ENCODE data around the gene MRPS18B. TPM values are rescaled to one million over a fixed set of nuclear protein-coding genes. Genes with fewer than 3 reads are reported as not detected.
"Not testable (repeated sequence)": the region's sequence is repeated elsewhere in the genome, so short reads cannot be mapped to it uniquely, and the experiment has no call there.

Gene MRPS18B
- total RNA-seq, 3 donors from 2014 or later, result 38.2 to 63.7 (median 51.1) TPM

GRCh38 chr6:30654798-30655742 is 37.4 kb downstream of the MRPS18B start:
- H3K4me1 ChIP-seq (ENCODE audit: low read depth), result no peaks in the 10 kb centered on the region
- ATAC-seq (no peak), DNase-seq (no peak)
- intact Hi-C loops (cut with DNase I, micrococcal nuclease), result no loop called here
- no peak overlapping the region for H3K4me3 ChIP-seq
- TF ChIP-seq CTCF (IDR thresholded peaks at IDR 0.05), result no peak
- no peaks in the 10 kb centered on the region for H3K9me3 ChIP-seq
- H3K36me3 ChIP-seq (ENCODE audit: low read depth), result peaks cover 4% of the 10 kb centered on the region

- Histone ChIP-seq H3K4me3 (no peak overlapping the region), H3K36me3 (ENCODE audit: low read depth) (peaks cover 4% of the 10 kb centered on the region), H3K4me1 (ENCODE audit: low read depth) (no peaks in the 10 kb centered on the region), H3K9me3 (no peaks in the 10 kb centered on the region)
- intact Hi-C loops (cut with DNase I, micrococcal nuclease), result no loop called here
- DNase-seq, result no peak
- no peak for TF ChIP-seq CTCF (IDR thresholded peaks at IDR 0.05)
- no peak for ATAC-seq
These were observed 38.1 kb downstream of the MRPS18B start for GRCh38 chr6:30655743-30656094.

- no peak for DNase-seq
- peaks cover 11% of the 10 kb centered on the region for H3K36me3 ChIP-seq (ENCODE audit: low read depth)
- no peaks in the 10 kb centered on the region for H3K9me3 ChIP-seq
- intact Hi-C loops (cut with DNase I, micrococcal nuclease), result no loop called here
- no peak overlapping the region for H3K4me3 ChIP-seq
- H3K4me1 ChIP-seq (ENCODE audit: low read depth), result no peaks in the 10 kb centered on the region
- TF ChIP-seq CTCF (IDR thresholded peaks at IDR 0.05), result no peak
- ATAC-seq, result no peak
These were observed 38.9 kb downstream of the MRPS18B start for GRCh38 chr6:30656513-30656912.

GRCh38 chr6:30657454-30657853 is 39.8 kb downstream of the MRPS18B start:
- H3K4me1 ChIP-seq (ENCODE audit: low read depth), result no peaks in the 10 kb centered on the region
- no peak overlapping the region for H3K4me3 ChIP-seq
- intact Hi-C loops (cut with DNase I, micrococcal nuclease), result no loop called here
- no peaks in the 10 kb centered on the region for H3K9me3 ChIP-seq
- DNase-seq (no peak), ATAC-seq (no peak)
- no peak for TF ChIP-seq CTCF (IDR thresholded peaks at IDR 0.05)
- H3K36me3 ChIP-seq (ENCODE audit: low read depth), result peaks cover 11% of the 10 kb centered on the region

- ATAC-seq; H3K9me3 ChIP-seq; intact Hi-C loops (cut with DNase I, micrococcal nuclease); DNase-seq; H3K4me3 ChIP-seq; H3K4me1 ChIP-seq (ENCODE audit: low read depth): not testable (repeated sequence)
- H3K36me3 ChIP-seq (ENCODE audit: low read depth), result peaks cover 12% of the 10 kb centered on the region
These were observed 40.3 kb downstream of the MRPS18B start for GRCh38 chr6:30657922-30658321.

- DNase-seq (no peak), ATAC-seq (no peak)
- intact Hi-C loops (cut with DNase I, micrococcal nuclease), result no loop called here
- no peak for TF ChIP-seq CTCF (IDR thresholded peaks at IDR 0.05)
- Histone ChIP-seq H3K4me3 (no peak overlapping the region), H3K9me3 (no peaks in the 10 kb centered on the region), H3K4me1 (ENCODE audit: low read depth) (no peaks in the 10 kb centered on the region), H3K36me3 (ENCODE audit: low read depth) (peaks cover 20% of the 10 kb centered on the region)
These were observed 47.5 kb downstream of the MRPS18B start for GRCh38 chr6:30664994-30665767.

GRCh38 chr6:30666300-30666699 is 48.7 kb downstream of the MRPS18B start:
- intact Hi-C loops (cut with DNase I, micrococcal nuclease); H3K4me1 ChIP-seq (ENCODE audit: low read depth); DNase-seq; H3K4me3 ChIP-seq; H3K9me3 ChIP-seq; ATAC-seq: not testable (repeated sequence)
- H3K36me3 ChIP-seq (ENCODE audit: low read depth), result peaks cover 21% of the 10 kb centered on the region

All from mucosa of descending colon (tissue), 3 donors.